HG03354 (cell line): ENCODE results near the gene NCKAP5.
A peak's percentile ranks its signal among the peaks of the same experiment; 100 is the strongest.
"Not testable (repeated sequence)": the region's sequence is repeated elsewhere in the genome, so short reads cannot be mapped to it uniquely, and the experiment has no call there.

Experiments
- ATAC-seq: cut with Tn5 transposase; IDR thresholded peaks from one replicate; pipeline ENCODE4 v1.9.1; 2021; ENCODE audit warnings: mild to moderate bottlenecking; ENCODE audit not compliant: unreplicated experiment, poor library complexity, severe bottlenecking

Gene NCKAP5

DNA sequence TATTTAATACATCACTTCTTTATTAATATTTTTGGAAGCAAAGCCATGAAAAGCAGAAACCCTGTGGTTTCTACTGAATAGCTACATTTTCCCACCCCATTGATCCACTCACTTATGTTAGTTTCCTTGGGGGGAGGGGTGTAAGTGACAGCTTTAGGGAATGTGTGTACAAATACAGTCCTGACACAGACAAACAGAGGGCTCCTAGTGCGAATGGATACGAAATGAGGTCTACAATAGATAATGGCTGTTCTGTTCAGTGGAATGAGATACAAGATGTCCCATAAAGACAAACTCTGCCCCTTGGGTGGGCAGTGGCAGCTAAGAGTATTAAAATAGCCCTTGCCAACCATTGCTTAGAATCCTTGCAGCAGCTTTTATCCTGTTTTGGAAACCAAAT is 312.9 kb downstream of the NCKAP5 start:
- no peak for ATAC-seq

DNA sequence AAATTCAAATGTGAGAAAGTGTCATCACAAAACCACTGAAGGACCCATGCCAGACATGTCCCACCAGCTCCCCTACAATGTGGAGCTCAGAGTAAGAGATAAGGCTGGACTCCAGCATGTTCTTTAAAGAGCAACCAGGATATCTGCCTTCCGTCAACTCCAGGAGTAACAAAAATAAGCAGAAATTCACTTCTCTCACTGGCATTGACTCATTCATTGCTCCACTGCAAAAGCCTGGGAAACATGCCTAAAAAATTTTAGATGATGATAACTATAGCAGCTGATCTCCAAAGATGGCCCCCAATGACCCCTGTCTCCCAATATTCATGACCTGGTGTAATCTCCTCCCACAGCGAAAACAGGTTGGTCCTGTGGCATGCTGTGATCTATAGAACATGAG is 314.5 kb downstream of the NCKAP5 start:
- no peak for ATAC-seq

DNA sequence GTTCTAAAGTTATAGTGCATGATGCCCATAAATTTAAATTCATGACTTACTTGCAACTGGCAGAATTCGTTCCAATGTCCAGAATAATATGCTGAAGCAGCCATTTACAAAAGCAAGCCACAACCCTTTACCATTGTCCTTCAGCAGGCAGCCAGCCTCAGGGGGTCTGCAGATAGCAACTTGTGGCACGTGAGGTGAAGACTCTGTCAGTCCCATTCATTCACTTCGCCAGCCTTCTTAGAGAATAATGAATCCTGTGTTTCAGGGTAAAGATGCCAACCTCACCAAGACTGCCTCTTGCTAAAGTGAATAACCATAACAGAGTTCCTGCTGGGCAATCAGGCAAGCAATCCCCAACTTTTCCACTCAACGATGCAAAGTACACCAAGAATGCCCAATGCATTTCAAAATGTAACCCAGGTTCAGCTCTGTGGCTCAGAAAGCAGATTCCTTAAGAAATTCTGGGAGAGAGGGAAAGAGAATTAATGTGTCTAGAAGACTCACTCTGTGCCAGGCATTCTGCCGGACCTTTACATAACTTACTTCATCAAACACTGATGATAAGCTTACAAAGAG is 315.4 kb downstream of the NCKAP5 start:
- ATAC-seq: no peak

DNA sequence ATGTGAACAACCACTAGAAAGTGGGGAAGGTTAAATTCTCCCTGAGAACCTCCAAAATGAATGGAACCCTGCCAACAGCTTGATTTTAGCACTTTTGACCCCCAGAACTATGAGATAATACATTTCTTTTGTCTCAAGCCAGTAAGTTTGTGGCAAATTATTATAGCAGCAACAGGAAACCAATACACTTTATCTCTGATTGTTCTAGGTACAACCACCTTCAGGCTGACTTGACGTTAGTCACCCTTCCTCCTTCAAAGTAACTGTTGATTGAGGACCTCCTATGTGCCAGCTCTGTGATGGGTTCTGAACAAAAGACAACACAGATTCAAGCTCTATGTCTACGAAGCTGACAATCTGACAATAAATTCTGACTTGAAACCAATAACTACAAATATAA is 318.9 kb downstream of the NCKAP5 start:
- ATAC-seq: no peak

DNA sequence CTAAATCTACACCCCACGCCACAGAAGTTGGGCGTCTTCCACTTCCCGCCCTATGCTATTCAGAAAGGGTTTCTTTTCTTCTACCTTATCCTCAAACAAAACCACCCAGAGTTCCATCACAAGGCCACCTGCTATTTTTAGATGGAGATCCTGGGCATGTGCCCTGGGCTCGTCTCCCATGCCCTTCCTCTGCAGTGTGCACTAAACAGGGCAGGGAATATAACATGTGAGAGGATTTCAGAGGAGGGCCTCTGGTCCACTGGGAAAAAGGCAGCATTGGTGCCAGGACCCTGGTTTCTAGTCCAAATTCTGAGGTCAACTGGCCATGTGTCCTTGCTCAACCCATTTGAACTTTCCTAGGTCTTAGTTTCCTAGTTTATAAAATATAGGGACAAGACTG is 320.0 kb downstream of the NCKAP5 start:
- no peak for ATAC-seq

DNA sequence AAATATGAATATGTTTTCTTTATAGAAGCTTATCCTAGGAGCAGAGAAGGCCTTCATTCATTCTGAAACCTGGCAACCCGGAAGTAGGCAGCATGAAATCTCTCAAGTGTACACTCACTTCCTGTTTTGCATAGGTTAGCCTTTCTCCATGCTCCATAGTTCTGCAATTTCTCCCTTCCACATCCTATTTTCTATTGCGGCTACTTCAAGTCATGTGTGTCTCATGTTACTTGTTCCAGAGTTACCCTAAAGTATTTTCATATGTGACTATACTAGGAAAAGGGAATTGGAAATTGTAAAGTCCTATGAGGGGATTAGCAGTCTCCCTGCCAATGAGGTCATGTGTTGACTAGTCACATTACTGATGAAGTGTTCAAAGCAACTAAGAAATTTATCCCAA is 320.6 kb downstream of the NCKAP5 start:
- ATAC-seq: peak; percentile 88

DNA sequence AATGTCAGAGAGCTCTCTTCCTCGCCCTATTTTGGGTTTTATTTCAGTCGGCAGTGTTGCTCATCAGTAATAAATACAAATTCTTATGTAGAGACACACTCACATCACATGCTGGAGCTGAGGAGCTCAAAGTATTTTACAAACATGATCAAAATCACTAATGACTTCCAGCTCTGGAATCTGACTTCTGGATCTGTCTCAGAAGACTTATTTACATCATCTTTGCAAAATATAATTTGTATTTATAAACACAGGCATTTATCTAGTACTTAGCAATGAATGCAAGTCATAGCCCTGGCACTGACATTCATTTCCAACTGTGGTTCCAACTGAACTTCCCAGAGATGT is 327.1 kb downstream of the NCKAP5 start:
- no peak for ATAC-seq

DNA sequence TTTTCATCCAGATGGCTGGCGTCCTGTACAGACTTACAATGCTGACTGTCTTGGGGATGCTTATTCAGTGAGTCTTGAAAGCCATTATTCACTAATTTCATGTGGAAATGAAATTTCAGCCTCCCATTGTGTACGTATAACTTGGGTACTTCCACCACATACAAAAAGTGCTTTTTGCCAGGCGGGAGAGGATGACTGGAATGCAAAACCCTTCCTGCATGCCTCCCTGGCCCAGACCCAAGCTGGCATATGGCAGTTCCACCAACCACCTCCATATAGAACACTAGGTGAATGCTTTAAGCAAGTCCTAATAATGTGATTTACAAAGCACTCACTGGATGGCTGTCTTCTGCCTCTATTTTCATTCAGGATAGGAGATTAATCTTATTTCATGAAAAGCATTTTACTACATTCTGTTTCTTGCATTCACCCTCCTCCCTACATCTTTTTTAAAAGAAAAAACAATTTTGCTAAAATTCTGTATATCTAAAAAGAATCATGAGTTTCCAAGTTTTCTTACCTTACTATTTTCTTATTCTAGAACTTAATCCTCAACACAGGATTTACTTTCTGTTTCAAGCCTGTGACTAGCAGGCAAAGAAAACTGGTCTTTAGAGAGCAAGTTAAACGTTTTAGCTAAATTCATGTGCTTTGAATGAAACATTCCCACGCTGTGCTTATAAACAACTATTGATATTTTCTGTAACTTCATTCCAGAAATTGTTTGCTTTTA is 327.6 kb downstream of the NCKAP5 start:
- no peak for ATAC-seq

DNA sequence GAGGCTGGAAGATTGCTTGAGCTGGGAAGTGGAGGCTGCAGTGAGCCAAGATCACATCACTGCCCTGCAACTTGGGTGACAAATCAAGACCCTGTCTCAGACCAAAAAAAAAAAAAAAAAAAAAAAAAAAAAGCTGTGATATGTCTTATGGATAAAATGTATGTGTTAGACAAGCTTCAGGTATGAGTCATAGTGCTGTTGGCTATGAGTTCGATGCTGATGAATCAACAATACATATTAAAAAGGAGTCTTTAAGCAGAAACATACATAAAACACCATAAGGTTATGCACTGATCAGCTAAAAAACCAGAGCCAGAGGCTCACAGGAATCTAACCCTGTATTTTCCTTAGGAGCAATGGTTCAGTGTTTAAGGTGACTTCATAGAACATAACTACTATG is 332.3 kb downstream of the NCKAP5 start:
- ATAC-seq: no peak

DNA sequence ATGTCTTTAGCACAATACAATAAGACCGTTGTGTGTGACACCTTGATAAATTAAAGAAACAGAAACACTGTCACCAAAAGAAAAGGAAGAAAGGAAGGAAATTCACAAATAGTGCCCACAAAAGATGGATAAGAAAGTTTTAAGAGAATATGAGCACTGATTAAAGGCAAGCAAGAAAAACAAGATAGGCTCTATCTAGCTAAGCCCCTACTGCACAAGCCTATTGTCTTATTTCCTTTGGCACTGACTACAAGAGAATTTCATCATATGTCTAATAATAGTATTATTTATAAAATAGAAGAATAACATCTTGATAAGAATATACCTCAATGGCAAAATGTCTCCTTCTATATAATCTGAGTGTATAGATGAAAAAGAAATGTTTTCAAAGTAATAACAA is 335.7 kb downstream of the NCKAP5 start:
- ATAC-seq: no peak

DNA sequence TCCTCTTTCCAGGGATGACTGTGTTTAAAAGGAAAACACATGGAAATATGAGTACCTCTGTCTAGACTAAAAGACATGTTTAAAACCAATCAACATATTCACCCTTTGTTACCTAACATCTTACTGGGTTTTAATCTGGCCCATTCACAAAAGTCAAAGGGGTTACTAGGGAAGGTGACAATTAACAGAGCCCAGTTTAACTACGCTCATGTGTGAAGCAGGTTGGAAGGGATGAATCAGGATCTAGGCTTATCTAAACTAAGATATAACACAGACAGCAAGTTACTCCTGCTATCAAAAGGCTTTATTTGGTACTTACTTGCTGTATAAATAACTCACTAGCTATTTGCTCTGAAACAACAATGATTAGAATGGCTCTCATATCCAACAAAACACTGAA is 337.0 kb downstream of the NCKAP5 start:
- ATAC-seq: no peak

DNA sequence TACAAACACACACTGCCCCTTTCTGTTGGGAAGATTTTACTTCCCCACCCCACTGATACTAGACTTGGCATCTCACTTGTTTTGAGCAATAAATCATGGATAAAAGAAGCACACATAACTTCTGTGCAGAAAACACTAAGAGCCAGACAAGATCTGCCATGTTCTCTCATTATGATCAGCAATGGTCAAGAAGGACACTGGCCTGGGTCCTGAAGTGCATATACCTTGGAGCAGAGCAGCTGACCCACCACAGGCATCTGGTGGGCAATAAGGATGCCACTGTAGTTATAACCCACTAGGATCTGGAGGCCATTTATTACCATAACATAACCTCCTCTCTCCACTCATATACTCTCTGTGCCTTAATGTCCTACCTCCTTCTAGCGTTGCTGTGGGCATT is 338.3 kb downstream of the NCKAP5 start:
- no peak for ATAC-seq

DNA sequence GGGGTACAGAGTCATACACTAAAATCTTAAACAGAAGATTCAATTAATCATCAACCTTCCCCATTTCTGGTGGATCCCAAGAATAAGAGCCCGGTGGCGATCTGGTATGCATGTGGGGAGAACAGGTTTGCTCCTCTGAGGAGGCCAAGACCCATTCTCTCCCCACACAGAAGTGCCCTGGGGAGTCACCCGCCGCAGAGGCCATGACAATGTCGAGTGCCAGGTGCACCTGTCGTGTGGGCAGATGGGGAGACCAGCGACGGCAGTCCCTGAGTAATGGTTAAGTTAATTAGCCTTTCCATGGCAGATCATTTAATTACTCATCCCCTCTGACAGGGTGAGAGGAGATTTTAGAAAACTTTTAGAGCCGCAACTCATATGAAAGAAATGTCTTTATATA is 345.0 kb downstream of the NCKAP5 start:
- ATAC-seq: no peak

DNA sequence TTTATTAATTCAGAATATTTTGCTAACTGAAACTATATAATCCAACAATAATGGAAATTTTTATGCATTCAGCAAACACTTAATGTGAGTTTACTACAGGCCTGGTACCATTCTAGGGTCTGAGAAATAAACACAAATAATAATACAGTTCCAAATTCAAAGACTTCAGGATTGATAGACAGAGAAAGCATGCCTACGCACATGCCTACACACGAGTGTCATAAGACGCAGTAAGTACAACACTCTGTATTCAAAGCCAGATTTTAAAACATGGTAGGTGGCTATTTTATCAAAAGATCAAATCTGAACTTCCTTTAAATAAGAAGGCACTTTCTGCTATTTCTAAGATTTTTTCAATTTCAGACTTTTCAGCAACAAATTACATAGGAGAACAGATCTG is 346.9 kb downstream of the NCKAP5 start:
- no peak for ATAC-seq

DNA sequence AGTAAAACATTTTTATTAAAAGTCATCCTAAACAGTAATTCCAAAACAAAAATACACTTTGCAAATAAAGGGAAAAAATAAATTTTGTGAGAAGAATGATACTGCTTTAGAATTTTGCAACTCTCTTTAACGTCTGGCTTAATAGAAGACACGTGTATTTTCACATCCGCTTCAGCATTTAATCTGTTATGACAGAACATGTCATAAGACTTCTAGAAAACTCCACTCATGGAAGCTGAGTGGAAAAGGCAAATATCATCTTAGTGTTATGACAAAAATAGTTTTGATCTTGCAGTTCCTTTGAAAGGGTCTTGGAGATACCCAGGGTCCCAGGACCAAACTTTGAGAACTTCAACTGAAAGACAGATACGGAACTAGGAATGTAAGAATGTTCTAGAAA is 350.1 kb downstream of the NCKAP5 start:
- no peak for ATAC-seq

DNA sequence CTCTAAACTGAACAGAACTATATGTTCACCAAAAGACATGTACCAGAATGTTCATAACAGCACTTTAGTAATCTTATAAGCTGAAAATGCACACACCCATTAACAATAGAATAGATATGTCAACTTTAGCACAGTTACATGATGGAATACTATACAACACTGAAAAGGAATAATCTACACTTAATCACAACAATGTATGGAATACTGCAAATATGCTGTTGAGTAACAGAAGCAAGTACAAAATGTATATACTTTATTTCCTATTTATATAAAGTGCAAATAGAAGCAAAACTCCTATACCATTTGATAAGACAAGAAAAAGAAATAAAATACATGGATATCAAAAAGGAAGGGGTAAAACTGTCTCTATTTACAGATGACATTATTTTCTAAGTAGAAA is 352.8 kb downstream of the NCKAP5 start:
- ATAC-seq: no peak

DNA sequence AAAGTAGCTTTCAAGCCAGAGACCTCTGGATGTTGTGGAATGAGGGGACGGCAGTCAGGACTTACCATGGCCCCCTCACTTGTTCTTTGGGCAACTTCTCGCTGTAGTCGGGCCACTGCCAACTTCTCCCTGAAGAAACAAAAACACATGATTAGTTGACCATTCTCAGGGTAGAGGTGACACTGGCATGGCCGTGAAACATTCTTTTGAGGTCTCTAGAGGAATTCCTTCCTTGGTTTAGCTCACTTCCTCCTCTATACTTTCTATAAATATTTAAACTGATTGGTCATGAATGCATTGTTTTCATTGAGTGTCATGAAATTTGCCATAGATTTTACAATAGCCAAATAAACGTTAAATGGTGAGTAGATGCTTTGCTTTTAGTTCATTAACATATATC is 354.6 kb downstream of the NCKAP5 start:
- no peak for ATAC-seq

DNA sequence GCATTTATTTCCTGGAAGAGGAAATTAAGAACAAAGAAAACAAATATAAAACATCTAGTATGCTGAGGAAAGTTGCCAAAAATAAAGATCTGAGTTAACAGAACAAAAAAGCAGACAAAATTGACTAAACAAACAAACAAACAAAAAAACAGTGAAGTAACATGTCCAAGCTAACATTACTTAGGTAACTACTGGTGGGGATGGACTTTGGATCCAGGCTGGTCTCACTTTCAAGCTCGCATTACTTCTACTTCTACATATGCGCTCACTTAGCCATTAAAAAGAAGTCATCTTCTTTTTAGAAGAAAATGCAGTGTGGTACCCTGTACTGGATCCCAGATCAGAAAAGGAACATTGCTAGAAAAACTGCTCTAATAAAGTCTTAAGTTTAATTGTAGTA is 358.9 kb downstream of the NCKAP5 start:
- ATAC-seq: no peak

DNA sequence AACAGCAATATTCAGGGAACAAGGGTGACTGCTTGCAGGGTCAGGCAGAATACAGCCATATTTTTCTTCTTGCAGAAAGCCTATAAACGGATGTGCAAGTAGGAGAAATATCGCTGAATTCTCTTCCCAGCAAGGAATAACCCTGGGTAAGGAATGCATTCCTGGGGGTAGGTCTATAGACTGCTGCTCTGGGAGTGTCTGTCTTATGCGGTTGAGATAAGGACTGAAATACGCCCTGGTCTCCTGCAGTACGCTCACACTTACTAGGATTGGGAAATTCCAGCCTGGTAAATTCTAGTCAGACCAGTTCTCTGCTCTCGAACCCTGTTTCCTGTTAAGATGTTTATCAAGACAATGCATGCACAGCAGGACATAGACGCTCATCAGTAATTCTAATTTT is 361.6 kb downstream of the NCKAP5 start:
- ATAC-seq: not testable (repeated sequence)

DNA sequence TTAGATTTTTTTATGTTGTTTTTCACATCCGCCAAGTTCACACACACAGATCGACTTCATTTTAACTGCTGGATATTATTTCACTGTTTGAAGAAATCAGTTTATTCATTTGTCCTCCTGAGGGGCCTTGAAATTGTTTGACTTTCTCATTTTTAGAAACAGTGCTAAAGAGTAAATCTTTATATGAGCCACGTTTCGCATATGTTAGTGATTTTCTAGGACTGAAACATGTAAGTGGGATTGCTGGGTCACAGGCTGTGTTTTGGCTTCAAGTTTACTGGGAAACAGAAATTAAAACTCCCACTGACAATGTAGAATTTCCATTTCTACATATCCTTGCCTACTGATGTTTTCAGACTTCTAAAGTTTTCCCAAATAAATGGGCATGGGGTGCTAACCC is 363.8 kb downstream of the NCKAP5 start:
- no peak for ATAC-seq

DNA sequence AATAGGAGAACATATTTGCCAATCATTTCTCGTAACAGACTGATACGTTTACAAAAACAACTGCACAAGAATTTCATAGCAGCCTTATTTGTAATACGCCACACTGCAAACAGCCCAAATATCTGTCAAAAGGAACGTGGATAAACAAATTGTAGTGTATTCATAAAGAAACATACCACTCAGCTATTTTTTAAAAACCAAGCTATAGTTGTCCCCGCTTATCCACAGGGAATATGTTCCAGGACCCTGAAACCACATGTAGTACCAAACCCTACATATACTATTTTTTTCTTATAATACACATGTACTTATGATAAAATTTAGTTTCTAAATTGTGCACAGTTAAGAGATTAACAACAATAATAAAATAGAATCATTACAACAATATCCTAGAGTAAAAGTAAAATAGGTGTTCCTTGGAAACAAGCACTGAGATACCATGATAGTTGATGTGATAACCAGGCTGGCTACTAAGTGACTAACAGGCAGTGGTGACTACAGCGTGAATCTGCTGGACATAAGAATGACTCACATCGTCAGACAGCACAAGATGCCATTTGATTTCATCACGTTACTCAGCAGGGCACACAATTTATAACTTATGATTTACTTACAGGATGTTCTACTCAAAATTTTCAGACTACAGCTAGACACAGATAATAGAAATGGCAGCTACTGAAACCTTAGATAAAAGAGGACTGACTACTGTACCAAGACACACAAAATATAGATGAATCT is 367.4 kb downstream of the NCKAP5 start:
- ATAC-seq: no peak
